Vagina (tissue), 2 donors: ENCODE data around the gene EHMT1.

ENCODE experiments used
- CTCF ChIP-seq, 3 experiments: fragments of 450-650 bp in 2 of 3; fragments of 200-600 bp in 1 of 3; sonication (generic) in 1 of 3; IDR thresholded peaks; one replicate each; pipeline ENCODE4 v1.5.1; 2017 to 2019; ENCODE audit warnings: antibody characterized with exemption in 3 of 3, mild to moderate bottlenecking in 2 of 3, moderate library complexity in 2 of 3
- POLR2AphosphoS5 ChIP-seq, 2 donors: sonication (generic); formaldehyde crosslinking; IDR thresholded peaks; one replicate each; pipeline ENCODE4 v1.9.0; 2017; ENCODE audit warnings: antibody characterized with exemption in 2 of 2, mild to moderate bottlenecking in 2 of 2, low read depth in 1 of 2; ENCODE audit not compliant: insufficient read depth in 1 of 2

DNA sequence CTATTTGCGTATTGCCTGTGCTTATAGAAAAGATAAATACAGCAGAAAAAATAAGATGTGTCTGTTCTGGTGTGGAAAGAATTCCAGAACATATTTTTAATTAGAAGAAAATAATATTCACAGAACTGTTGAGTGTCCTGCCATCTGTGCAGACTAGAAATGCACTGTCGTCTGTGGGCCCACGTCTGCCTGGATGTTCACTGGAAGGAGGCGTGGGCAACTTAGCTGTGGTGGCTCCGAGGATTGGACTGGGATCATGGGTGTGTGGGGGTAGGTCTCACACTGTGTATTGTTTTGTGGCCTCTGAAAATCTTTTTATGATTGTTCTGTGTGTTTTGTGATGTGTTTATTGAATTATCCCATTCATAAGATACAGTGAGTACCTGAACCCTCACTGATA, 132.8 kb downstream of the EHMT1 start:
- TF ChIP-seq CTCF (IDR thresholded peaks at IDR 0.05) = no peak
- no peak for TF ChIP-seq POLR2AphosphoS5 (IDR thresholded peaks at IDR 0.05; ENCODE audit: insufficient read depth in 1 of 2, low read depth in 1 of 2)
